IPS DF 19.7 (cell line): ENCODE results near the gene MDFIC.

Experiments
- DNase-seq: peaks from one replicate; pipeline ENCODE4 v3.0.0-alpha.2; 2013; ENCODE audit warnings: low read depth, low spot score

The MDFIC gene

GRCh38 chr7:114989531-114989930 lies 67.6 kb downstream of the MDFIC start:
- no peak for DNase-seq

DNA sequence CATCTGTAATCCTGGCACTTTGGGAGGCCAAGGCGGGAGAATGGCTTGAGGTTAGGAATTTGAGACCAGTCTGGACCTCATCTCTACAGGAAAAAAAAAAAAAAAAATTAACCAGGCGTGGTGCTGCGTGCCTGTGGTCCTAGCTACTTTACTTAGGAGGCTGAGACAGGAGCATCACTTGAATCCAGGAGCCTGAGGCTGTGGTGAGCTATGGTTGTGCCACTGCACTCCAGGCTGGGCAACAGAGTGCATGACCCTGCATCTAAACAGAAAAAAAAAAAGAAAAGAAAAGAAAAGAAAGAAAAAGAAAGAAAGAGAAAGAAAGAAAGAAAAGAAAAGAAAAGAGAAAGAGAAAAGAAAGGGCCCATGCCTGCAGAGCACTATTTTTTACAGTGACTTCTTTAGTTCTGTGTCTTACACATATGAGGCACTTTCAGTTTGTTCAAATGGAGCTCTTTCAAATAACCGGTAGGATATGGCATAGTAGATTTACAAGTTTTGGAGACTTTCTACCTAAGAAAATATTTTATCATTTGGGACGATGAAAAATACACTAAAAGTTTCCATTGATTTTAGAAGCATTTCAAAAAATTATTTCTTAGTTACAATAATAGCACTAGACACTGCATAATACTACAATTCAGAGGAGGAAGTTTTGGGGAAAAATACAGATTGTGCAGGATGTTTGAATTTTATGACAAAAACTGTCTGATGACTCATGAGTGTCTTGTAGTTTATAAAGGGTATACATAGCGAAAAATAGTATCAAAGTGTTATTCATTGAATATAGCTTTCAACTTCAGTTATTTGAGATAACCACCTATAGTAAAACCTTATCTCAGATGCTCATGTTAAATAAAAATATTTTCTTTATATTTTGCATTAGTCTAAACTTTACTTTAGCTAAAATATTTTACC lies 75.9 kb downstream of the MDFIC start:
- no peak for DNase-seq

GRCh38 chr7:115004121-115004520 lies 82.2 kb downstream of the MDFIC start:
- DNase-seq: no peak

DNA sequence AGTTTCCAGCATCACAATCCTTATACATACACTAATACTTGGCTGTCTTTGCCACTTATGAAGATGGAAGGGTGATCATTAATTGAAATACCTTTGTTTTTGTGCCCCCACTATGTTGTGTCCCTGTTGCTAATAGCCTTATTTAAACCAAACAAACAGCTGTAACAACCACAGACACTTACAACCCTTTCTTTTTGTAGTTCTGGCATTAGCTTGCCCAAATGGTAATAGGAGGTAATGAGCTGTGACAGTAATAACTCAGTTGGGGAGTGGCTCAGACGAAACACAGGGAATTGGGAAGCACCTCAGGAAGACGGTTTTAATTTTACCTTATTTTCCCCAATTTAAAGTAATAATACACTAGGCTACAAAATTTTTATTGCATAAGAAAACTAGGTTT lies 83.4 kb downstream of the MDFIC start:
- DNase-seq: no peak

- peak; percentile 70 for DNase-seq
These were observed 84.1 kb downstream of the MDFIC start for GRCh38 chr7:115005953-115006352.

GRCh38 chr7:115007751-115008150 lies 85.9 kb downstream of the MDFIC start:
- DNase-seq: no peak

- DNase-seq: no peak
These were observed 86.7 kb downstream of the MDFIC start for GRCh38 chr7:115008465-115009114.

- no peak for DNase-seq
These were observed 87.2 kb downstream of the MDFIC start for GRCh38 chr7:115009139-115009538.

DNA sequence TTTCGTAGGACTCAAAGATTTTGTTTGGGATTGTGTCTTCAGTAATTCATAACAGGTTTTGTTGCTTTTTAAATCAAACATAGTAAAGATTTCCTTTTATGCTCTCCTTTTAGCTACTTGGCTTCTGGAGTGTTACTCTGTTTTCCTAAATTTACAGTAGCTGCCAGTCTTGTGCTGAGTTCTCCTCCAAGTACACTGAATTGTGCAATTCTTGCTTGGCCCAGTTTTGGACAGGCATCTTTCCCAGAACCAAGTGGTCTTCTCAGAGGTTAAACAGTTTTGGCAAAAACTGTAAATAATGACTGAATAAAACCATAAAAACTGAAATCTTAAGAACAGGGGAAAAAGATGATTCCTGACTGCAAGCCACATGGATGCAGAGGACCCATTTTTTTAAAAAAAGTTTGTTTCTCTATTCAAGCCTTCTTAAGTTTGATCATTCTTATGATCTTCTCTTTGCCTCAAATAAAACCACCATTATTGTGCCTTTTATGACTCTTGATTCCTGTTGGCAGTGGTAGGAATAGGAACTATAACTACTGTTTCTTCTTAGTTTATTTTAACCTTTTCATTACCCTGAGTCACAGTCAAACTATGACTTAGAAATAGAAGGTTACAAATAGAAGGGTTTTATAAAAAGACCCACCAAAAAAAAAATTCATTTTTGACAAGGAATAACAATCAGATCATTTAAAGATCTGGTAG lies 88.0 kb downstream of the MDFIC start:
- DNase-seq: no peak

DNA sequence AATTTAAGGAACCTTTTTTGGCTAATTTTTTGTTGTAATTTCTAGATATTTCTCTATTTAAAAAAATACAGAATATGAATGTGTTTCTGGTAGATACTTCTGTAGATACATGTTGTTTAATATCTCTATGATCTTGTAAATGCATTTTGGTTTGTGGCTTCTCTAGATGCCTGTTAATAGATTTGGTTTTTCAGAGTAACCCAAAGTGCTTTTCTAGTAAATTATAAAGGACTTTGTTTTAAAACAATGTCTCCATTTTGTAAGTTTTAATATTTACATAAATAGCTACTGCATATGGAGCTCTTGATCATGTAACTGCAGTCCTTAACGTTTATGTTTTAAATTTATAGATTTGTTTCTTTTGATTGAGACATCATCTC lies 88.5 kb downstream of the MDFIC start:
- no peak for DNase-seq

DNA sequence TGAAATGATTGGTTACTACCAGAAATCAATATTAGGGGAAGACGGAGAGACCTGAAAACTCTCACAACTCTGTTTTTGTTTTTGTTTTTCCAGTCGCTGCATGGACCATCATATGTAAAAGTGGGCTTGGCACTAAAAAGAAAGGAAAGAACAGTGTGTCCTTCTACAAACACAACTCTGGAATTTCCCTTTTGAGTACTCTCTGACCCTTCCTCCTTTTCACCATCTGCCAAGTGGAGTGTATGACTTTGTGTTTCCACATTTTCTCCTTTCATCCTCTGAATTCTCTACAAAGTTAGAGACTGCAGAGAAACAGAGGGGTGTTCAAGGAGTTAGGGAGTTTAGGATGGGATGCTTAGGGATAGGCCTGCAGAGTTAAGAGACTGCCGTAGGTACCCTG lies 92.0 kb downstream of the MDFIC start:
- DNase-seq: no peak

DNA sequence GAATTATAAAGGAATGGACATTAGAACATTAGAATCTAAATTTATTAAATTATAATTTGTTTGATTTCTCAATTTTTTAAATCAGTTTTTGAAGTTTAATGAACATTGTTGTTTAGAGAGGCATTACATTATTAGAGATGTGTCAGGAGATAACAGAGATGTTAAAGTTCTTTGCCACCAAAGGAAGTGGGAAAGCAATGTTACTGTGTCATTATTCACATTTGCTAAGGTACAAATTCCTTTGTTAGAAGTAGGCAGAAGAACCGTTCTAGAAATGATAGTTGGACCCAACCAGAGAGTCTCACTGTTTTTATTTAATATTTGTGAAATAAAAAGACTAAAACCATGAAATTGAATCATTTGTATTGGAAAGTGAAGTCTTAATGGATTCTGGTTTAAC lies 92.9 kb downstream of the MDFIC start:
- DNase-seq: no peak

GRCh38 chr7:115015619-115016018 lies 93.7 kb downstream of the MDFIC start:
- DNase-seq: no peak

DNA sequence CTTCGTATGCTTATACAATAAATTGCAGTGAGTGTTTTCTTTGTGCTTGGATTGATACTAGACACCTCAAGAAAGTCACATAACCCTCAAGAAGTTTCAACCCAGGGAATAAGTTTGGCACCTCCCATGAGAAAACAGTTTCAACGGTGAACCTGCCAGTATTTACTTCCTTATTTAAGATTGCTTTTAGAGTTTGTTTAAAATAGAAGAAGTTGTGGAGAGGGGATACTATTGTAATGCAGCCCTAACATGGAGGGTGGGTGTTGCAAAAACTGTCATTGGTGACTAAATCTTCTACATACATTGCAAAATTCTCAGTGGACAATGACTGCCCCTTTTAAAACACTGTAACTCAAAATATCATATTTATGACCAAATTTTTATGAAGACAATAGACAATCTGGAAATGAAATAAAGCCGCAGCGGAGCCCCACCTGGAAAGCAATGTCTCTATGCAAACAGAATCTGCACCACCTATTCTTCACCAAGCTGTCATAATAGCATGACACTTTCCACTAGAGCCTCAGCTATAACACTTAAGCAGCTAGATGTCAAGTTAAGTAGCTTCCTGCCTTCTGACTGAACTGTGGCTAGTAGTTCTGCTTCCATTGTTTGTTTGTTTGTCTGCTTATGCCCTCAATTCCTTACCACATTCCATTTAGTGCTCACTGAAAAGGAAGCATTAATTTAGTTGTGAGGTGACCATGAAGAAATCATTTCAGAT lies 98.2 kb downstream of the MDFIC start:
- DNase-seq: no peak

- DNase-seq: no peak
These were observed 101.3 kb downstream of the MDFIC start for GRCh38 chr7:115023219-115023618.

GRCh38 chr7:115024276-115024675 lies 102.4 kb downstream of the MDFIC start:
- DNase-seq: no peak

- no peak for DNase-seq
These were observed 111.1 kb downstream of the MDFIC start for GRCh38 chr7:115032715-115033703.

DNA sequence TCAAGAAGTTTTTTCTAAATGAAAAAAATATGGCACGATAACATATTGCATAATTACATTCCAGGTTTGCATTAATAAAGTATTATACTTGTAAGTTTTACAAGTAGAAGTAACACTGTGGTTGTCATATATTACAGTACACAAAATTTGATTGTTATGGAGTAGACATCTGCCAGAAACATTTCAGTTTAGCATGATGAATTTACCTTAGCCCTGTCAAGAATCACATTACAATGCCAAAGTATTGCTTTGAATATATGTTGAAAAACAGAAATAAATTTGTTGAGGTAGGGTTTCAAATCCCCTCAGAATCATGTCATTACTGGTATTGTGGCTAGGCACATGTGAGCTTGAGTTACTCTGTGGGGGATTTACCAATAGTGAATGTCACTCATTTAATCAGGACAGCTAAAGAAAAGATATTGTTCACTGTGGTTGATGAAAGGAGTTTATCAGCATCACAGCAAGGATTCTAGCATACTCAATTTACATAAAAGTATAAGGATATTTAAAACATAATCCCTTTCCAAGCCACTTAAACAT lies 112.1 kb downstream of the MDFIC start:
- no peak for DNase-seq

DNA sequence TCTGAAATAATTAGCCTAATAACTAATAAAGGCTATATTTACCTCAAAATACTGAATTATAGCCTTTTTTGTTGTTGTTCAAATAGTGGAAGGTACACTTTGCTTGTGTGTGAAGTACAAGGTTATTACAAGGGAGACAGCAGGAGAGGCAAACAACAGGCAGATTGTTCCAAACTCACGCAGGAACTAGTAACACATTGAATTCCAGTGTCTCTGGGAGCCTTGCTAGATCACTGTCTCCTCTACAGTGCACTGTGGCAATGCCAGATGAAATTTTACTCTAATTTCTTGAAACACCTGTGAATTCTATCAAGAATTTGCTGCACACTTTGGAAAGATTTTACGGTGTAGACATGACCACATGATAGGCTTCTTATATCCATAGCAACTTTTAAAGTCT lies 112.6 kb downstream of the MDFIC start:
- DNase-seq: no peak

DNA sequence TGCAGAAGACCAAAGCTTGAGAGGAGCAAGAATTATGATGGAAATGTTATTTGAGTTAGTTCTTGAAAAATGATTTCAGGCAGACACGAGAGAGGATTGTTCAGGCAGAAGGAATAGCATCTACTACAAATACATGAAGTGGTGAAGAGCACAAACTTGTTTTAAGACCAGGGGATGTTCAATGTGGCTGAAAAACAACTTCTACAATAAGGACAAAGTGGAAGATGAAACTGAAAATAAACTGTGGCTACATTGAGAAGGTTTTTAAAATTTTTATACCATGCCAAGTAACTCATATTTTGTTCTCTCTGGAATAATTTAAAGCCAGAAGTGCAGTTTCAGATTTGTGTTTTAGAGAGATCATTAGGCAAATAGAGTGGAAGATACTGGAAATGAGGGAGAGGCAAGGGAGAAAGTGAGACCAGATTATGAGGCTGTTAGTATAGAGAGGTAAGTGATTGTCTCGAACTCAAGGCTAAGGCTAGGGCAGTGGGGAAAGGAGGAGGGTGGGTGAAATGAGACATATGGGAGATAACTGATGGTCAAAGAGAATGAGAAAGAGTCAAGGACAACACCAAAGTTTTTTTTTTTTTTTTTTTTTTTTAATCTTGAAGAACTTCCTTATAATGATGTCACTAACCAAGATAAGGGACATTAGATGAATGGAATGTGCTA lies 115.4 kb downstream of the MDFIC start:
- DNase-seq: no peak
